ENCODE results near the gene STXBP6. TPM values are rescaled to one million over a fixed set of nuclear protein-coding genes. Genes with fewer than 3 reads are reported as not detected.
"Not testable (repeated sequence)": the region's sequence is repeated elsewhere in the genome, so short reads cannot be mapped to it uniquely, and the experiment has no call there.

STXBP6 gene
- total RNA-seq, 1 donor from 2014 or later: 1.7 TPM

DNA sequence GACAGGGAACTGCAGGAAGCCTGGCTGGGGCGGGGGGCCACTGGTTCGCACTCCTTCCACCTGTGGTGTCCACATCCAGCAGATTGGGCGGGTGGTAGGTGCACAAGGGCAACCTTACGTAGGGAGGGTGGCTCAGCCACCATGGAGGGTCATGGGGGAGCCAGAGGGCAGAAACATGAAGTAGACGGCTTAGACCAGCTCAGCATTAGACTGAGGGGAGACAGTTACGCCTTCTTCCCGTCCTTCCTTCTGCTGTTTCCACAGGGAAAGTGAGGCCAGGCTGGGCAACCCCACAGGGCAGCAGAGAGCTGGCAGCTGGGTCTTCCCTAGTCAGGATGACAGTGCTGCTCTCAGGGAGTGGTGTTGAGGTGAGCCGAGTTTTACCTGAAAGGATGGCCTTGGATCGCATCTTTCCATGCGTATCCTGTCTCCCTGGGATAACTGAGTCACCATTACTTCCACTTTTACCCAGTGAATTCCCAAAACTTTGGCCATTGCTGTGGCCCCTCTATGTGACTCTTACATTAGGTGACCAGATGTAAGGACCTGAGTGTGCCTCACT is 245.9 kb downstream of the STXBP6 start:
- no peaks in the 10 kb centered on the region for H3K9me3 Mint-ChIP-seq (ENCODE audit: low read depth)
- no peak for DNase-seq (ENCODE audit: low spot score)
- no peaks in the 10 kb centered on the region for H3K4me1 Mint-ChIP-seq (ENCODE audit: low read depth)
- H3K36me3 Mint-ChIP-seq (ENCODE audit: low read depth): no peaks in the 10 kb centered on the region
- no peak overlapping the region for H3K4me3 Mint-ChIP-seq (ENCODE audit: unreplicated experiment)
- H3K27me3 Mint-ChIP-seq (ENCODE audit: low read depth): peaks cover 13% of the 10 kb centered on the region
- no peak overlapping the region for H3K27ac Mint-ChIP-seq (ENCODE audit: unreplicated experiment)
- TF ChIP-seq, protein P1, sequence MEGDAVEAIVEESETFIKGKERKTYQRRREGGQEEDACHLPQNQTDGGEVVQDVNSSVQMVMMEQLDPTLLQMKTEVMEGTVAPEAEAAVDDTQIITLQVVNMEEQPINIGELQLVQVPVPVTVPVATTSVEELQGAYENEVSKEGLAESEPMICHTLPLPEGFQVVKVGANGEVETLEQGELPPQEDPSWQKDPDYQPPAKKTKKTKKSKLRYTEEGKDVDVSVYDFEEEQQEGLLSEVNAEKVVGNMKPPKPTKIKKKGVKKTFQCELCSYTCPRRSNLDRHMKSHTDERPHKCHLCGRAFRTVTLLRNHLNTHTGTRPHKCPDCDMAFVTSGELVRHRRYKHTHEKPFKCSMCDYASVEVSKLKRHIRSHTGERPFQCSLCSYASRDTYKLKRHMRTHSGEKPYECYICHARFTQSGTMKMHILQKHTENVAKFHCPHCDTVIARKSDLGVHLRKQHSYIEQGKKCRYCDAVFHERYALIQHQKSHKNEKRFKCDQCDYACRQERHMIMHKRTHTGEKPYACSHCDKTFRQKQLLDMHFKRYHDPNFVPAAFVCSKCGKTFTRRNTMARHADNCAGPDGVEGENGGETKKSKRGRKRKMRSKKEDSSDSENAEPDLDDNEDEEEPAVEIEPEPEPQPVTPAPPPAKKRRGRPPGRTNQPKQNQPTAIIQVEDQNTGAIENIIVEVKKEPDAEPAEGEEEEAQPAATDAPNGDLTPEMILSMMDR (IDR thresholded peaks at IDR 0.05): no peak

DNA sequence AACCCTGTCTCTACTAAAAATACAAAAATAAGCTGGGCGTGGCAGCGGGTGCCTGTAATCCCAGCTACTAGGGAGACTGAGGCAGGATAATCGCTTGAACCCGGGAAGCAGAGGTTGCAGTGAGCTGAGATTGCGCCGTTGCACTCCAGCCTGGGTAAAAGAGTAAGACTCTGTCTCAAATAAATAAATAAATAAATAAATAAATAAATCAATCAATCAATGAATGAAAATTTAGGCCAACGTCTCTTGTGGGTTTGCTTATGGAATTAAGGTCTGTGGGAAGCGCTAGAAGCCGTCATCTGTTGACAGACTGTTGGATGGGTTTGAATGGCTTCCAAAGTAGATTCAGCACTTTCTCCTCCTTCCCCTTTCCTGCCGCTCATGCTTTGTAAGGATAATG is 246.5 kb downstream of the STXBP6 start:
- not testable (repeated sequence) for H3K27ac Mint-ChIP-seq (ENCODE audit: unreplicated experiment); H3K36me3 Mint-ChIP-seq (ENCODE audit: low read depth); H3K4me3 Mint-ChIP-seq (ENCODE audit: unreplicated experiment); DNase-seq (ENCODE audit: low spot score); H3K4me1 Mint-ChIP-seq (ENCODE audit: low read depth); H3K9me3 Mint-ChIP-seq (ENCODE audit: low read depth)
- peaks cover 10% of the 10 kb centered on the region for H3K27me3 Mint-ChIP-seq (ENCODE audit: low read depth)

DNA sequence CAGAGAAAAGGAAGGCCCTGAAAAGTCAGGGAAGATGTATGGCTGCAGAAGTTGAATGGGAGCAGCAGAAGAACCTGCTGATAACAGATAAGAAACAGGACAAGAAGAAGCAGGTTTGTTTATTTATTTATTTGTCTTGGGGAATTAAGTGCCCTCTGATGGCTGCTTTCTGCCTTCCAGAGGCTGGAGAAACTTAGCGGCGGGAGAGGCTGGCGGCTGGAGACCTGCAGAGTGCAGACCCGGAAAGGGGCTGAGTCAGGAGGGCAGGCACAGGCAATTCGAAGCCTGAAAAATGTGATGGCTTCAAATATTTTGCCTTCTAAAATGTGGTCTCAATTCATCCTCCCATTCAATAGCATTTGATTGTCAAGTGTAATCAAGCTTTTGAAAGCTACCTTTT is 247.7 kb downstream of the STXBP6 start:
- Mint-ChIP-seq H3K4me3 (ENCODE audit: unreplicated experiment) (no peak overlapping the region), H3K4me1 (ENCODE audit: low read depth) (no peaks in the 10 kb centered on the region), H3K36me3 (ENCODE audit: low read depth) (no peaks in the 10 kb centered on the region), H3K27me3 (ENCODE audit: low read depth) (peaks cover 10% of the 10 kb centered on the region), H3K9me3 (ENCODE audit: low read depth) (no peaks in the 10 kb centered on the region), H3K27ac (ENCODE audit: unreplicated experiment) (no peak overlapping the region)
- DNase-seq (ENCODE audit: low spot score): no peak
- TF ChIP-seq, protein P1 (IDR thresholded peaks at IDR 0.05): no peak

DNA sequence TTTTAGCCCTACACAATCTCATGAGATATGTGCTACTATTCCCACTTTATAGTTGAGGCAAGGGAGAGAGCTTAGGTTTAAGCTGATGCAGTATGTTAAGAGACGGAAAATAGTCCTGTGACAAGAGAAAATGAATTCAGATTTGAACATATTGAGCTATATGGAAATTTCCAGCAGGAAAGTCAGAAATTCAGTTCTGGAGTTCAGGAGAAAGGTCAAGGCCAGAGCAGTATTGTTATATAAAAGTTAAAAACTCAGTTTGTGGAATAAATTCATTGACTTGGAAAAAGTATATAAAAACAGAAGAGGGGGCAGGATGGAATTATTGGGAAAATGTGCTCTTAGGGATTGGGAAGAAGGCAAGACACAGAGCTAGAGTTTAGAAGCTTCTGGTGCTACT is 248.9 kb downstream of the STXBP6 start:
- Mint-ChIP-seq H3K27ac (ENCODE audit: unreplicated experiment) (no peak overlapping the region), H3K4me1 (ENCODE audit: low read depth) (no peaks in the 10 kb centered on the region), H3K27me3 (ENCODE audit: low read depth) (peaks cover 7% of the 10 kb centered on the region), H3K36me3 (ENCODE audit: low read depth) (no peaks in the 10 kb centered on the region), H3K9me3 (ENCODE audit: low read depth) (no peaks in the 10 kb centered on the region), H3K4me3 (ENCODE audit: unreplicated experiment) (no peak overlapping the region)
- TF ChIP-seq, protein P1 (IDR thresholded peaks at IDR 0.05): no peak
- DNase-seq (ENCODE audit: low spot score): no peak

DNA sequence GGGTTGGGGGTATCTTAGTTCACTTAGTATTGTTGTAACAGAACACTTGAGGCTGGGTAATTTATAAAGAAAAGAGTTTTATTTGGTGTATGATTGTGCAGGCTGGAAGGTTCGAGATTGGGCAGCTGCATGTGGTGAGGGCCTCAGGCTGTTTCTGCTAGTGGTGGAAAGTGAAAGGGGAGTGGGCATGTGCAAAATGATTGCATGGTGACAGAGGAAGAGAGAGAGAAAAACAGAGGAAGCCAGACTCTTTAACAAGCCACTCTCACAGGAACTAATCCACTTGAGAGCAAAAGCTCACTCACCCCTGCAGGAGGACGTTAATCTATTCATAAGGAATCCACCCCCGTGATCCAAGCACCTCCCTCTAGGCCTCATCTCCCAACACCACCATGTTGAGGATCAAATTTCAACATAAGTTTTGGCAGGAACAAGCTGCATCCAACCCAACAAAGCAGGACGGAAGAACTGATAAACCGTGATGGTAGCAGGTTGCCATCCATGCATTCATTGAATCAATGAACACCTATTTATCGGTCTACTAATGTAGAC is 251.0 kb downstream of the STXBP6 start:
- TF ChIP-seq, protein P1 (IDR thresholded peaks at IDR 0.05): no peak
- no peaks in the 10 kb centered on the region for H3K36me3 Mint-ChIP-seq (ENCODE audit: low read depth)
- H3K27ac Mint-ChIP-seq (ENCODE audit: unreplicated experiment): no peak overlapping the region
- H3K4me1 Mint-ChIP-seq (ENCODE audit: low read depth): no peaks in the 10 kb centered on the region
- DNase-seq (ENCODE audit: low spot score): no peak
- no peak overlapping the region for H3K4me3 Mint-ChIP-seq (ENCODE audit: unreplicated experiment)
- H3K27me3 Mint-ChIP-seq (ENCODE audit: low read depth): peaks cover 11% of the 10 kb centered on the region
- H3K9me3 Mint-ChIP-seq (ENCODE audit: low read depth): no peaks in the 10 kb centered on the region

DNA sequence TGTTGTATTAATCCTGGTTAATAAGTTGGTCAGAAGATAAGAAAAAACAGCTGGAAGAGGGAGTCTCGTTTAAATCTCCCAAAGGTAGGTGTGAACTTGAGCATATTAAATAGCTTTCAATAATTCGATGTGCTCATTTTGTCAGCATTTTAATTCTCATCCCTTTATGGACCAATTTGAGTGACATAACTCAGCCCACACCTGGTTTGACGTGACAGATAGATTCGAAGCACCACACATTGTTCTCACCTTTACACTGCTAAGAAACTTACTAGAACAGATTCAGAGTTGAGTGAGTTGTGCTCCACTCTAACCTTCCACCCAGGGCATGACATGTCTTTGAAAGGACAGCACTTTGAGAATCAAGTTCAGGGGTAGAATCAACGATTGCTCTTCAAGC is 254.5 kb downstream of the STXBP6 start:
- TF ChIP-seq, protein P1 (IDR thresholded peaks at IDR 0.05): no peak
- peaks cover 13% of the 10 kb centered on the region for H3K27me3 Mint-ChIP-seq (ENCODE audit: low read depth)

More for the DNA sequence above, 254.5 kb downstream of the STXBP6 start:
- H3K9me3 Mint-ChIP-seq (ENCODE audit: low read depth): no peaks in the 10 kb centered on the region
- H3K4me1 Mint-ChIP-seq (ENCODE audit: low read depth): no peaks in the 10 kb centered on the region
- no peaks in the 10 kb centered on the region for H3K36me3 Mint-ChIP-seq (ENCODE audit: low read depth)
- DNase-seq (ENCODE audit: low spot score): no peak
- no peak overlapping the region for H3K4me3 Mint-ChIP-seq (ENCODE audit: unreplicated experiment)
- no peak overlapping the region for H3K27ac Mint-ChIP-seq (ENCODE audit: unreplicated experiment)
